T47D (cell line): ENCODE data around the gene TBCE.
"Not testable (repeated sequence)": the region's sequence is repeated elsewhere in the genome, so short reads cannot be mapped to it uniquely, and the experiment has no call there.

Experiments used
- DNase-seq, 2 experiments: peaks; one replicate each; pipeline versions ENCODE4 v3.0.0 to v3.0.0-alpha.2; 2011 to 2012; ENCODE audit warnings: low read depth in 1 of 2, low spot score in 1 of 2
- JUND ChIP-seq: IDR thresholded peaks from 2 replicates; pipeline ENCODE4 v1.6.1; 2012; ENCODE audit warnings: low read depth
- in situ Hi-C: cut with HindIII; loops from 2 replicates; pipeline ENCODE4 v1.10.0; 2016; ENCODE audit warnings: low sequenced_read_pairs, low pct_unique_long_range_greater_than_20kb

The TBCE gene

GRCh38 chr1:235455097-235455496 is 87.9 kb downstream of the TBCE start:
- TF ChIP-seq JUND = no peak
- in situ Hi-C loops = no loop called here
- DNase-seq = no peak

GRCh38 chr1:235455823-235456222 is 88.6 kb downstream of the TBCE start:
- in situ Hi-C loops = no loop called here
- DNase-seq = no peak
- no peak for TF ChIP-seq JUND

DNA sequence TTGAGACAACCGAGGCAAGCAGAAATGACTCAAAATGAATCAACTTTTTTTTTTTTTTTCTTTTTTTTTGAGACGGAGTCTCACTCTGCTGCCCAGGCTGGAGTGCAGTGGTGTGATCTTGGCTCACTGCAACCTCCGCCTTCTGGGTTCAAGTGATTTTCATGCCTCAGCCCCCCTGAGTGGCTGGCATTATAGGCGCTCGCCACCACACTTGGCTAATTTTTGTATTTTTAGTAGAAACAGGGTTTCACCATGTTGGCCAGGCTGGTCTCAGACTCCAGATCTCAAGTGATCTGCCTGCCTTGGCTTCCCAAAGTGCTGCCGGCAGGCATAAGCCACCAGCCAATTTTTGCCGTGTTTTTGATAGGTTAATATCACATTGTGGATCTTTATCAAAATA is 90.6 kb downstream of the TBCE start:
- DNase-seq, in situ Hi-C loops: not testable (repeated sequence)

- TF ChIP-seq JUND = no peak
- in situ Hi-C loops = no loop called here
- no peak for DNase-seq
These were observed 93.5 kb downstream of the TBCE start for GRCh38 chr1:235460770-235461169.

- in situ Hi-C loops = no loop called here
- no peak for TF ChIP-seq JUND
- no peak for DNase-seq
These were observed 94.7 kb downstream of the TBCE start for GRCh38 chr1:235461954-235462353.

- DNase-seq, in situ Hi-C loops: not testable (repeated sequence)
These were observed 95.6 kb downstream of the TBCE start for GRCh38 chr1:235462832-235463231.

DNA sequence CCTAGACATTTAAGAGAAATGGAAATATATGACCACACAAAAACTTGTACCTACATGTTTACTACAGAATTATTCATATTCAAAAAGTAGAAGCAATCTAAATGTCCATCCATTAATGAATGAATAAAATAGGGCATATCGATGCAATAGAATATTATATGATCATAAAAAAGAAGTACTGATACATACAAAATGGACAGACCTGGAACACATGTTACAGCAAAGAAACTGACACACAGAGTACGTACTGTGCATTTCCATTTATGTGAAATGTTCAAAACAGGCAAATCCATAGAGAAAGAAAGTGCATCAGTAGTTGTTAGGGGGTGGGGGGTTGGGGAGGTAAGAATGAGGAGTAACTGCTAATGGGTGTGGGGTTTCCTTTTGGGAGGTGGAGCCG is 97.8 kb downstream of the TBCE start:
- in situ Hi-C loops = no loop called here
- no peak for TF ChIP-seq JUND
- no peak for DNase-seq

- TF ChIP-seq JUND = no peak
- no peak for DNase-seq
- in situ Hi-C loops = no loop called here
These were observed 100.8 kb downstream of the TBCE start for GRCh38 chr1:235468004-235468403.

DNA sequence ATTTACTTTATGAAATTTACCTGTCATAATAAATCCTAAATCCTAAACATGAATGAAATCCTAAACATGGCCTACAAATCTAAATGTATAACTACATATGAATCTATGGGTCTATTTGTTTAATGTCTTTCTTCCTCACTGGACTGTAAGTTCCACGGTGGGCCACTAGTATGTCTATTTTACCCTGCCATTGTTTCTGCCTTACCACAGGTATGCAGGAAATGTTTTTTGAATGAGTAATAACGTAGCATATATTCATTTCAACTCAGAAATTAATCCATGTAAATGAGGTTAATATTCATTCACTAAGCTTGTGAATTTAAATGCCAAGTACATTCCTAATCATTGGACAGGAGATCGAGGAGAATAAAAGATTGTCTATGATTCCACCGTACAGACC is 101.7 kb downstream of the TBCE start:
- TF ChIP-seq JUND = no peak
- in situ Hi-C loops = no loop called here
- DNase-seq = peak in 1 of 2 experiments; percentile 62

DNA sequence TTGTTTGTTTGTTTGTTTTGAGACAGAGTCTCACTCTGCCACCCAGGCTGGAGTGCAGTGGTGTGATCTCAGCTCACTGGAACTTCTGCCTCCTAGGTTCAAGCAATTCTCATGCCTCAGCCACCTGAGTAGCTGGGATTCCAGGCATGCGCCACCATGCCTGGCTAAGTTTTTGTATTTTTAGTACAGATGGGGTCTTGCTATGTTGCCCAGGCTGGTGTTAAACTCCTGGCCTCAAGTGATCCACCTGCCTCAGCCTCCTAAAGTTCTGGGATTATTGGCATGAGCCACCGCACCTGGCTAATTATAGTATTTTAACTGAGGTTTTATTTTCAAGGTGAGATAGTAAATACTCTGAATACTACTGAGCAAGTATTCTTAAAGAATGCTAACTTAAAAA is 102.7 kb downstream of the TBCE start:
- in situ Hi-C loops = not testable (repeated sequence)

GRCh38 chr1:235470741-235471439 is 103.7 kb downstream of the TBCE start:
- no peak for DNase-seq
- no peak for TF ChIP-seq JUND
- in situ Hi-C loops = no loop called here

More for the DNA sequence above, 102.7 kb downstream of the TBCE start:
- DNase-seq = not testable (repeated sequence)

GRCh38 chr1:235473806-235474205 is 106.6 kb downstream of the TBCE start:
- no peak for TF ChIP-seq JUND
- no peak for DNase-seq
- in situ Hi-C loops = no loop called here

DNA sequence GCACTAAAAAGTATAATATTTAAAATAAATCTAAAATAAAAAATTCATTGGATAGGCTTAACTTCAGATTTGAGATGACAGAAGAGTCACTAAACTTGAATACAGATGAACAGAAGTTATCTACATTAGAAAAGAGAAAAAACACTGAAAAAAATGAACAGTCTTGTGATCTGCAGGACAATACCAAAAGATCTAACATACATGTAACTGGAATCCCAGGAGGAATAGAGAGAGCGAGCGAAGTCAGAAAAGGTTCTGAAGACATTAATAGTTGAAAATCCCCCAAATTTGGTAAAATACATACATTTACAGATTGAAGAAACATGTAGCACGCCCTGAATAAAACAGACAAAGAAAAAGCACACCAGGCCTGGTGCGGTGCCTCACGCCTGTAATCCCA is 115.9 kb downstream of the TBCE start:
- no peak for DNase-seq
- TF ChIP-seq JUND = no peak
- in situ Hi-C loops = no loop called here

GRCh38 chr1:235485558-235485957 is 118.3 kb downstream of the TBCE start:
- DNase-seq = no peak
- in situ Hi-C loops = no loop called here
- no peak for TF ChIP-seq JUND
